Measurements from ENCODE around the gene CHD1. TPM values are rescaled to one million over a fixed set of nuclear protein-coding genes. Genes with fewer than 3 reads are reported as not detected.

CHD1 gene
- total and polyA plus RNA-seq, 7 donors: 9.5 to 30.4 (median 13.6) TPM

GRCh38 chr5:98921947-98922505 lies 6.8 kb downstream of the CHD1 start:
- ATAC-seq (no peak), DNase-seq (no peak)
- 86 to 88% (median 86%) methylated on average over 4 of the region's 4 CpGs for WGBS, 3 donors
- intact Hi-C loops (cut with DNase I): loop anchor here in 1 of 2 donors (10.0 kb wide), 1 partner anchor 147 kb away; the partner anchor contains the start of gene RGMB
- H3K4me3 ChIP-seq: no peak overlapping the region
- TF ChIP-seq CTCF (IDR thresholded peaks at IDR 0.05): no peak
- peaks cover 27% of the 10 kb centered on the region for H3K4me1 ChIP-seq
- peaks cover 0 to 66% of the 10 kb centered on the region in 2 donors for H3K36me3 ChIP-seq (ENCODE audit: insufficient read depth in 1 of 2, low read depth in 1 of 2)
- H3K27me3 ChIP-seq (ENCODE audit: insufficient read depth in 3 of 3, low read length in 2 of 3): no peaks in the 10 kb centered on the region
- no peaks in the 10 kb centered on the region for H3K9me3 ChIP-seq
- H3K27ac ChIP-seq: no peak overlapping the region

DNA sequence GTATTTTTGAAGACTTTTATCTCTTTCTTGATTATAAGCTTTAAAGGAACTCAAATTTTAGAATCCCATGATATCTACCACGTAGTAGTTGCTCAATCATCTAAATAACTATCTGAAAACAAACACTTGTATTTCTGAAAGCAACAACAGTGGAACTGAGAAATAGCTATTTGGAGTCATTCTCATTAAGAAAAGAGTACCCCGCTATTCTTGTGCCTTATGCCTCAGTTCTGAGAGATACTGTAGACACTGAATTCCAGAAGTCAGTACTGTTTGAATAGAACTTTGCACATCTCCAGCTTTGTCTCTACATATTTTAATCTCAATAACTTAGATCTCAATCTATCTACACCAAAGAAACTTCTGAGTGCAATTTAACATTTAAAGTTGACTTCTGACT lies 11.4 kb downstream of the CHD1 start:
- DNase-seq (no peak), ATAC-seq (no peak)
- 74 to 87% (median 77%) methylated on average over 2 of the region's 2 CpGs for WGBS, 3 donors
- TF ChIP-seq CTCF (IDR thresholded peaks at IDR 0.05): no peak
- intact Hi-C loops (cut with DNase I): no loop called here
- Histone ChIP-seq H3K9me3 (no peaks in the 10 kb centered on the region), H3K36me3 (ENCODE audit: insufficient read depth in 1 of 2, low read depth in 1 of 2) (peaks cover 0 to 26% of the 10 kb centered on the region in 2 donors), H3K4me3 (no peak overlapping the region), H3K4me1 (peaks cover 19% of the 10 kb centered on the region), H3K27ac (no peak overlapping the region), H3K27me3 (ENCODE audit: insufficient read depth in 3 of 3, low read length in 2 of 3) (no peaks in the 10 kb centered on the region)

DNA sequence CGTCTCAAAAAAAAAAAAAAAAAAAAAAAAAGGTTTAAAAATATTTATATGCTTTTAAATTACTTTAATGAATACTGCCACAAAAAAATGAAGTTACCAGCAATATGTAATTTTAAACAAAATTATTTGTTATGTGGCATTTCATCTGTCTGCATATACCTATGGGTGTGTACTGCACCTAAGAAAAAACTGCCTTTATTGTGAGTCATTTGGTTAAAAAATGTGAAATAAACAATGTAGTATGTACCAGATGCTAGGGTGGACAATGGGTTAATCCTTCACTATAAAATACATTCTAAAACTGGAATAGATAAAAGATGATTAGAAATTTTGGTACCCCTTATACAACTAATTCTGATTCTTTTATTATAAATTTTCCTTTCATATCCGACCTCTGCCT lies 12.3 kb downstream of the CHD1 start:
- DNase-seq (no peak), ATAC-seq (no peak)
- H3K4me3 ChIP-seq: no peak overlapping the region
- no peak for TF ChIP-seq CTCF (IDR thresholded peaks at IDR 0.05)
- no peak overlapping the region for H3K27ac ChIP-seq
- peaks cover 0 to 21% of the 10 kb centered on the region in 2 donors for H3K36me3 ChIP-seq (ENCODE audit: insufficient read depth in 1 of 2, low read depth in 1 of 2)
- H3K27me3 ChIP-seq (ENCODE audit: insufficient read depth in 3 of 3, low read length in 2 of 3): no peaks in the 10 kb centered on the region
- 46 to 65% (median 62%) methylated on average over 2 of the region's 2 CpGs for WGBS, 3 donors
- intact Hi-C loops (cut with DNase I): no loop called here
- peaks cover 19% of the 10 kb centered on the region for H3K4me1 ChIP-seq
- H3K9me3 ChIP-seq: no peaks in the 10 kb centered on the region

DNA sequence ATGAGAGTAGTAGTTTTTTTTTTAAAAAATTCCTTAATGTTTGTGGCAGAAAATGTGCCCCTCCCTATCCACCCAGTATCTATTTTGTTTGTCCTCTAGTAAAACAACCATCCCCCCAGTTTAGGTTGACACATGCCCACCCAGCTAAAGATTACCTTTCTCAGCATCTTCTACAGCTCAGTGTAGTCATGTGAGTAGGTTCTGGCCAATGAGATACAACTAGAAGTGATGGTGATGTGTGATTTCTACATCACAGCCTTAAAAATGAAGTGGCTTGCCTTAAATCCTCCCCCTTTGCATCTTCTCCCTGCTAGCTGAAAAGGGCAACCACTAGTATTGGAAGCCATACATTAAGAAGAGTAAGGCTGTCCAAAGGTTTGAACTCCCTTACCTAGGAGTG lies 14.9 kb downstream of the CHD1 start:
- Histone ChIP-seq H3K36me3 (ENCODE audit: insufficient read depth in 1 of 2, low read depth in 1 of 2) (peaks cover 0 to 1% of the 10 kb centered on the region in 2 donors), H3K9me3 (no peaks in the 10 kb centered on the region), H3K27ac (no peak overlapping the region), H3K27me3 (ENCODE audit: insufficient read depth in 3 of 3, low read length in 2 of 3) (no peaks in the 10 kb centered on the region), H3K4me3 (no peak overlapping the region), H3K4me1 (peaks cover 29% of the 10 kb centered on the region)
- intact Hi-C loops (cut with DNase I): no loop called here
- TF ChIP-seq CTCF (IDR thresholded peaks at IDR 0.05): no peak
- DNase-seq (no peak), ATAC-seq (peak in 1 of 4 donors; percentile 28)
